HEK293T (cell line): Measurements from ENCODE around the gene ERCC6.

Source experiments
- BHLHE40 ChIP-seq: fragments of 450-650 bp; IDR thresholded peaks from 2 replicates; pipeline ENCODE4 v1.6.1; 2016; ENCODE audit warnings: mild to moderate bottlenecking, moderate library complexity, borderline replicate concordance
- ELF4 ChIP-seq: fragments of 450-650 bp; IDR thresholded peaks from 2 replicates; pipeline ENCODE4 v1.6.1; 2017; ENCODE audit warnings: antibody characterized with exemption
- SUZ12 ChIP-seq: fragments of 450-650 bp; IDR thresholded peaks from 2 replicates; pipeline ENCODE4 v1.6.1; 2016; ENCODE audit warnings: mild to moderate bottlenecking
- TARDBP ChIP-seq: fragments of 450-650 bp; IDR thresholded peaks from 2 replicates; pipeline ENCODE4 v1.6.1; 2016

DNA sequence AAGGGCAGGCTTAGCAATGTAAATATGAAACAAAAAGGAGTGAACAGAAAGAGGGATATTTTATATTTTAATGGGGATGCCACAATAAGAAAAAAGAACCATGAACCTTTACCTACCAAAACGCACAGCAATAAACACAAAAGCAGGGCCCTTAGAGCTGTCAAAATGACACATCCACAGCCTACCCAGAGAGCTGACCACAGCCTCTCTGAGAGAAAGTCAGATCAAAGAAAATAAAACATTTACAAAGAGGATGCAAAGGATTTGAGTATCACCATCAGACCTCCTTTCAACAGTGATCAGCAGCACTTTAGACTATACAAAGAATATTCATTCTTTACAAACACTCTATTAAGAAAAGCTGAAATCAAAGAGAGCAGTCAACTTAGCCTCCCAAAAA lies 52.9 kb downstream of the ERCC6 start:
- TF ChIP-seq TARDBP (no peak), ELF4 (no peak), SUZ12 (no peak), BHLHE40 (no peak)
